Kidney (tissue), 14 donors: ENCODE measurements around the gene CABYR. TPM values are rescaled to one million over a fixed set of nuclear protein-coding genes. Genes with fewer than 3 reads are reported as not detected.

Experiments used
- DNase-seq, 5 donors: peaks; one replicate each; pipeline ENCODE4 v3.0.0-alpha.2; 2013 to 2020
- FAIRE-seq: peaks from 2 replicates; lab custom pipeline; 2012; peaks lifted over from hg19 to GRCh38; lab: Jason Lieb, UNC
- H3K27ac ChIP-seq, 2 donors: one replicate each; pipeline ENCODE4 v1.7.0; 2013; ENCODE audit warnings: low read depth in 2 of 2, low read length in 2 of 2, inconsistent platforms in 1 of 2
- H3K27me3 ChIP-seq: one replicate; pipeline ENCODE4 v1.7.1; 2013; ENCODE audit warnings: low read length, inconsistent platforms; ENCODE audit not compliant: control insufficient read depth, insufficient read depth
- H3K36me3 ChIP-seq, 3 donors: one replicate each; pipeline versions ENCODE4 v1.7.0 to v1.7.1; 2013; ENCODE audit warnings: low read length in 3 of 3, control low read depth in 1 of 3, inconsistent platforms in 1 of 3; ENCODE audit not compliant: insufficient read depth in 3 of 3, control insufficient read depth in 2 of 3
- H3K4me1 ChIP-seq, 3 donors: one replicate each; pipeline versions ENCODE4 v1.7.0 to v1.7.1; 2013; ENCODE audit warnings: low read length in 3 of 3, inconsistent platforms in 1 of 3, low read depth in 1 of 3; ENCODE audit not compliant: control insufficient read depth in 2 of 3, insufficient read depth in 2 of 3
- H3K4me3 ChIP-seq, 3 donors: one replicate each; pipeline versions ENCODE4 v1.7.0 to v1.8.1; 2013; ENCODE audit warnings: low read length in 3 of 3, control low read depth in 1 of 3, inconsistent platforms in 1 of 3
- H3K9ac ChIP-seq, 3 donors: one replicate each; pipeline versions ENCODE4 v1.7.0 to v1.7.1; 2013; ENCODE audit warnings: low read length in 3 of 3, control low read depth in 1 of 3, inconsistent platforms in 1 of 3
- H3K9me3 ChIP-seq, 3 donors: one replicate each; pipeline versions ENCODE4 v1.7.0 to v1.7.1; 2013; ENCODE audit warnings: low read length in 3 of 3, control low read depth in 1 of 3, inconsistent platforms in 1 of 3; ENCODE audit not compliant: control insufficient read depth in 2 of 3, insufficient read depth in 1 of 3
- CTCF ChIP-seq: IDR thresholded peaks from 3 replicates; pipeline ENCODE4 v1.5.1; 2012; ENCODE audit warnings: mild to moderate bottlenecking, moderate library complexity, borderline replicate concordance; ENCODE audit not compliant: insufficient read depth; ENCODE audit errors: extremely low read depth
- intact Hi-C: fragments of 100-400 bp; cut with DNase I; formaldehyde crosslinking; loops from one replicate; pipeline ENCODE4 v1.11.1; 2022
- polyA plus RNA-seq: library from polyadenylated mRNA; stranded (reverse); fragments of 350-450 nt; fragmentation: Illumina TruSeq; extraction: RNeasy Lipid Tissue Mini Kit (QIAGEN cat#74804); gene quantifications from one replicate; pipeline ENCODE4 v1.2.3, GENCODE V29; 2014; ENCODE audit warnings: low read depth, low replicate concordance; ENCODE audit not compliant: insufficient read depth
- total RNA-seq: library from RNA; stranded (reverse); fragmentation: NEBNext Ultra II Directional; extraction: Animal tissue kit (Norgen Biotek cat#: 25700); gene quantifications from one replicate; pipeline ENCODE4 v1.2.1, GENCODE V29; 2021
- donor health status: control.
- donor health status: control.
- donor health status: control.
- donor health status: control.
- donor health status: control.
- donor health status: DM: yes; HTN: yes; CAD: no.
- donor health status: Normal renal cell carcinoma (clear cell type).

Gene CABYR
- total and polyA plus RNA-seq, 2 donors from 2014 or later: 0.82 to 1.6 TPM

- FAIRE-seq (no peak), DNase-seq (peak in 2 of 5 donors; percentile 33 to 41)
- no peaks in the 10 kb centered on the region for H3K9me3 ChIP-seq
- no peaks in the 10 kb centered on the region for H3K4me1 ChIP-seq
- H3K27me3 ChIP-seq: no peaks in the 10 kb centered on the region
- H3K27ac ChIP-seq: no peak overlapping the region
- H3K36me3 ChIP-seq: no peaks in the 10 kb centered on the region
- intact Hi-C loops: no loop called here
- H3K9ac ChIP-seq: no peak overlapping the region
- H3K4me3 ChIP-seq: no peak overlapping the region
- TF ChIP-seq CTCF: no peak
These were observed 63.1 kb downstream of the CABYR start for GRCh38 chr18:24201699-24202687.

- no peaks in the 10 kb centered on the region for H3K9me3 ChIP-seq
- no peaks in the 10 kb centered on the region for H3K36me3 ChIP-seq
- FAIRE-seq (no peak), DNase-seq (no peak)
- no peak for TF ChIP-seq CTCF
- no peak overlapping the region for H3K9ac ChIP-seq
- H3K4me3 ChIP-seq: no peak overlapping the region
- H3K4me1 ChIP-seq: no peaks in the 10 kb centered on the region
- intact Hi-C loops: no loop called here
- H3K27me3 ChIP-seq: no peaks in the 10 kb centered on the region
- no peak overlapping the region for H3K27ac ChIP-seq
These were observed 66.0 kb downstream of the CABYR start for GRCh38 chr18:24204904-24205303.

GRCh38 chr18:24208270-24209035, 69.6 kb downstream of the CABYR start:
- no peak for FAIRE-seq
- no peak for DNase-seq
- H3K4me3 ChIP-seq: no peak overlapping the region
- no peak overlapping the region for H3K9ac ChIP-seq
- H3K4me1 ChIP-seq: no peaks in the 10 kb centered on the region
- no peaks in the 10 kb centered on the region for H3K9me3 ChIP-seq
- no peak overlapping the region for H3K27ac ChIP-seq
- H3K27me3 ChIP-seq: no peaks in the 10 kb centered on the region
- intact Hi-C loops: no loop called here
- no peaks in the 10 kb centered on the region for H3K36me3 ChIP-seq
- TF ChIP-seq CTCF: no peak
